Measurements from ENCODE around the gene TCERG1L. TPM values are rescaled to one million over a fixed set of nuclear protein-coding genes. Genes with fewer than 3 reads are reported as not detected.

Gene TCERG1L
- total RNA-seq, 4 donors from 2014 or later, result 0.42 to 1.3 TPM; not detected in 2

DNA sequence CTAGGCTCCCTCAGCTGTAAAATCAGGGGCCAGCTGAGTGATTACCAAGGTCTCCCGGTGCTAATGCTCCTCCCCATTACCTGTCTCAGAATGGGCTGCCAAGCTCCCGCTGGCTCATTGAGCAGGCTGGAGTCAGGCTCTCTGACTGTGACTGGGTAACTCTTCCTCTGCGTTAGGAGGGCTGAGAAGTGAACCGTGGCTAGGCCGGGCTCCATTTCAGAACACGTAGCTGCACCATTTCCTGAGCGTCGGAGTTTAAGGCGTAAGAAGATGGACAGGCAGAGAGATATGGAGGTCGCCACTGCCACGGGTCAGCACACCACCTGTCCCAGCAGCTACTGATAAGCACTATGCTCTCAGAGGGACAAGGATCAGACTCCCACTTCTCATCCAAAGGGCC lies 250.3 kb downstream of the TCERG1L start:
- Histone ChIP-seq H3K36me3 (no peaks in the 10 kb centered on the region), H3K4me3 (no peak overlapping the region), H3K27me3 (no peaks in the 10 kb centered on the region), H3K4me1 (no peaks in the 10 kb centered on the region), H3K9me3 (peaks cover 0 to 27% (median 2%) of the 10 kb centered on the region in 4 donors), H3K27ac (no peak overlapping the region)
- TF ChIP-seq EP300 (IDR thresholded peaks at IDR 0.05), result no peak
- no peak for TF ChIP-seq POLR2A (IDR thresholded peaks at IDR 0.05)
- TF ChIP-seq, protein P1, sequence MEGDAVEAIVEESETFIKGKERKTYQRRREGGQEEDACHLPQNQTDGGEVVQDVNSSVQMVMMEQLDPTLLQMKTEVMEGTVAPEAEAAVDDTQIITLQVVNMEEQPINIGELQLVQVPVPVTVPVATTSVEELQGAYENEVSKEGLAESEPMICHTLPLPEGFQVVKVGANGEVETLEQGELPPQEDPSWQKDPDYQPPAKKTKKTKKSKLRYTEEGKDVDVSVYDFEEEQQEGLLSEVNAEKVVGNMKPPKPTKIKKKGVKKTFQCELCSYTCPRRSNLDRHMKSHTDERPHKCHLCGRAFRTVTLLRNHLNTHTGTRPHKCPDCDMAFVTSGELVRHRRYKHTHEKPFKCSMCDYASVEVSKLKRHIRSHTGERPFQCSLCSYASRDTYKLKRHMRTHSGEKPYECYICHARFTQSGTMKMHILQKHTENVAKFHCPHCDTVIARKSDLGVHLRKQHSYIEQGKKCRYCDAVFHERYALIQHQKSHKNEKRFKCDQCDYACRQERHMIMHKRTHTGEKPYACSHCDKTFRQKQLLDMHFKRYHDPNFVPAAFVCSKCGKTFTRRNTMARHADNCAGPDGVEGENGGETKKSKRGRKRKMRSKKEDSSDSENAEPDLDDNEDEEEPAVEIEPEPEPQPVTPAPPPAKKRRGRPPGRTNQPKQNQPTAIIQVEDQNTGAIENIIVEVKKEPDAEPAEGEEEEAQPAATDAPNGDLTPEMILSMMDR (IDR thresholded peaks at IDR 0.05), result no peak
- no peak for DNase-seq (ENCODE audit: low spot score in 2 of 2)
- WGBS, 2 donors, result 76 to 85% methylated on average over 9 to 11 of the region's 11 CpGs

DNA sequence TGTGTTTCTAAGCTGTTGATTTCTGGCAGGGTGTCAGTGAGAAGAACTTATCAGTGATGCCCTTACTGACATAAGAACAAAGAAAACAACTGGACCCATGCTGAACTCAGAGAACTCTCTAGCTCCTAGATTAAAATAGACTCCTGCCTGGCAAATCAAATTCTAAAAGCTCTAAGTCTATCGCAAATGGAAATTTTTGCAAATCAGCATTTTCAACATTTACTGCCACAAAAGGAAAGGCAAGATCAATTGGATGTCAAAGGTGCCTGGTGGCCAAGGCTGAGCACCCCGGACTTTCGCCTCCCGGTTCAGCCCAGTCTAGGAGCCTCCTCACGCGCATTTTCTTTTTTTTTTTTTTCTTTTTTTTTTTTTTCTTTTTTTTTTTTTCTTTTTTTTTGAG lies 251.6 kb downstream of the TCERG1L start:
- Histone ChIP-seq H3K9me3 (peaks cover 0 to 27% (median 2%) of the 10 kb centered on the region in 4 donors), H3K27me3 (no peaks in the 10 kb centered on the region), H3K36me3 (no peaks in the 10 kb centered on the region), H3K27ac (no peak overlapping the region), H3K4me1 (no peaks in the 10 kb centered on the region), H3K4me3 (no peak overlapping the region)
- TF ChIP-seq EP300 (IDR thresholded peaks at IDR 0.05) (no peak), POLR2A (IDR thresholded peaks at IDR 0.05) (no peak)
- TF ChIP-seq, protein P1 (IDR thresholded peaks at IDR 0.05), result no peak
- WGBS, 2 donors, result 90 to 98% methylated on average over 6 of the region's 6 CpGs
- DNase-seq (ENCODE audit: low spot score in 2 of 2), result no peak

DNA sequence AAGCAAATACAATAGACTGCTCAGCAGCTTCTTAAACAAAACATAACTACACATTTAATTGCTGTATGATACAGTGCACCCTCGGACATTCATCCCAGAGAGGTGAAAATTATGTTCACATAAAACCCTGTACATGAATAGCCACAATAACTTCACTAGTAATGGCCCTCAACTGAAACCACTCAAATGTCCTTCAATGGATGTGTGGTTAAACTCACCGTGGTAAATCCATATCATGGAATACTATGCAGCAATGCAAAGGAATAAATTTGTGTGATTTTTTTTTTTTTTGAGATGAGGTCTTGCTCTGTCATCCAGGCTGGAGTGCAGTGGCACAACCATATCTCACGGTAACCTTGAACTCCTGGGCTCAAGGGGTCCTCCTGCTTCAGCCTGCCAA lies 252.7 kb downstream of the TCERG1L start:
- H3K4me3 ChIP-seq, result no peak overlapping the region
- TF ChIP-seq EP300 (IDR thresholded peaks at IDR 0.05), result no peak
- TF ChIP-seq, protein P1 (IDR thresholded peaks at IDR 0.05), result no peak
- TF ChIP-seq POLR2A (IDR thresholded peaks at IDR 0.05), result no peak

DNA sequence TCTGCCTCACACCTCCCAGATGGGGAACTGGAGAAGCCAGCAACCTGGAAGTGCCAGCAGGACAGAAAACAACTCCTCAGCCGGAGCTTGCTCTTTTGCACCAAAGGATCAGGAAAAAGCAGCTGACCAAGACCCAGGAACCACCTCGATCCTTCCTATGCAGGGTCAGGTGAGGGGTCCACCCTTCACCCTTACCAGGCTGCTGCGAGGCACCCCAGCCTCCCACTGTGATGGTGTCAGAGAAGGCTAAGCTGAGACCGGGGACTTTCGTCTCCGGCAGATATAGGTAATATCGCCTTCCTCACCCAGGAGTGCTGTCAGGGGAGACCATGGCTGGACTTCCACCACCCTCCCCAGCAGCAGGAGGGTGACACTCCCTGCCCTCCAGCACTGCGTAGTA lies 254.7 kb downstream of the TCERG1L start:
- H3K27me3 ChIP-seq, result no peaks in the 10 kb centered on the region
- H3K36me3 ChIP-seq, result no peaks in the 10 kb centered on the region
- 86 to 90% methylated on average over 8 of the region's 8 CpGs for WGBS, 2 donors
- no peaks in the 10 kb centered on the region for H3K4me1 ChIP-seq
- DNase-seq (ENCODE audit: low spot score in 2 of 2), result no peak
- H3K4me3 ChIP-seq, result no peak overlapping the region
- peaks cover 0 to 23% (median 2%) of the 10 kb centered on the region in 4 donors for H3K9me3 ChIP-seq
- TF ChIP-seq POLR2A (IDR thresholded peaks at IDR 0.05), result no peak
- TF ChIP-seq, protein P1 (IDR thresholded peaks at IDR 0.05), result no peak
- TF ChIP-seq EP300 (IDR thresholded peaks at IDR 0.05), result no peak
- no peak overlapping the region for H3K27ac ChIP-seq

More for the DNA sequence above, 252.7 kb downstream of the TCERG1L start:
- Histone ChIP-seq H3K27me3 (no peaks in the 10 kb centered on the region), H3K36me3 (no peaks in the 10 kb centered on the region), H3K4me1 (no peaks in the 10 kb centered on the region), H3K27ac (no peak overlapping the region), H3K9me3 (peaks cover 0 to 27% (median 2%) of the 10 kb centered on the region in 4 donors)
- no peak for DNase-seq (ENCODE audit: low spot score in 2 of 2)
- WGBS, 2 donors, result 93 to 95% methylated on average over 3 of the region's 3 CpGs

DNA sequence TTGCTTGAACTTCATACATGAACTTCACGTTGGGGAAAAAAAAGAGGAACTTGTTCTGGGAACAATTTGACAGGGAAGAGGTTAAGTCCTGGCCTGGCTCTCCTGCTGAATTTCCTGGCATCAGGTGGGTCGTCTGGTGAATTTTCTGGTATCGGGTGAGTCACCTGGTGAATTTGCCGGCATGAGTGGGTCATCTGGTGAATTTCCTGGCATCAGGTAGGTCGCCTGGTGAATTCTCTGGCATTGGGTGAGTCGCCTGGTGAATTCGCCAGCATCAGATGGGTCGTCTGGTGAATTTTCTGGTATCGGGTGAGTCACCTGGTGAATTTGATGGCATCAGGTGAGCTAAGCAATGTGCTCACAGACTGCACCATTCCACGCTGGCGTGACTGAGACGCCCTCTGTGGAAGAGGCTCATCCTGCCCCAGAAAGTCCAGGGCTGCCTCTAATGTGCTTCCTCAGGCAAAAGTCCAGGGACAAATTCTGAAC lies 255.4 kb downstream of the TCERG1L start:
- no peaks in the 10 kb centered on the region for H3K36me3 ChIP-seq
- H3K9me3 ChIP-seq, result peaks cover 0 to 19% (median 2%) of the 10 kb centered on the region in 4 donors
- DNase-seq (ENCODE audit: low spot score in 2 of 2), result no peak
- no peak overlapping the region for H3K4me3 ChIP-seq
- TF ChIP-seq, protein P1 (IDR thresholded peaks at IDR 0.05), result no peak
- TF ChIP-seq POLR2A (IDR thresholded peaks at IDR 0.05) (no peak), EP300 (IDR thresholded peaks at IDR 0.05) (no peak)
- no peaks in the 10 kb centered on the region for H3K27me3 ChIP-seq
- WGBS, 2 donors, result 78% methylated on average over 12 of the region's 12 CpGs
- H3K4me1 ChIP-seq, result no peaks in the 10 kb centered on the region
- no peak overlapping the region for H3K27ac ChIP-seq

Data from tibial nerve (tissue), 4 donors.